Naive thymus-derived CD4-positive, alpha-beta T cell (primary cell): ENCODE results near the gene ACAA2. TPM values are rescaled to one million over a fixed set of nuclear protein-coding genes. Genes with fewer than 3 reads are reported as not detected.

Experiments used
- ATAC-seq: fragments of 150-1000 bp; cut with Tn5 transposase; 2 replicates; pipeline ENCODE4 v1.10.0; 2021; ENCODE audit warnings: mild to moderate bottlenecking, moderate library complexity
- CTCF ChIA-PET: fragments of 350-600 bp; sonication (Branson Sonifier 250); formaldehyde crosslinking; loops from one replicate; lab custom pipeline; 2021; ENCODE audit warnings: antibody characterized with exemption; lab: Charles Lee
- POLR2A ChIA-PET: fragments of 350-600 bp; sonication (Branson Sonifier 250); formaldehyde crosslinking; loops from one replicate; lab custom pipeline; 2021; ENCODE audit warnings: antibody characterized with exemption, inconsistent platforms; lab: Charles Lee
- DNase-seq, 9 donors: peaks; one replicate each; pipeline versions ENCODE4 v3.0.0 to v3.0.0-alpha.2; 2020 to 2022; ENCODE audit warnings: mixed read lengths in 1 of 9
- H3K27ac ChIP-seq: one replicate; pipeline ENCODE4 v1.7.0; 2013; ENCODE audit warnings: mild to moderate bottlenecking, low read depth, low read length, moderate library complexity
- H3K27me3 ChIP-seq, 2 donors: one replicate each; pipeline ENCODE4 v1.7.0; 2013; ENCODE audit warnings: low read length in 2 of 2, mild to moderate bottlenecking in 2 of 2, moderate library complexity in 2 of 2; ENCODE audit not compliant: control insufficient read depth in 2 of 2, insufficient read depth in 2 of 2
- H3K36me3 ChIP-seq, 3 experiments: 1 replicate in 2 of 3; 2 replicates in 1 of 3; pipeline ENCODE4 v1.7.0; 2013; ENCODE audit warnings: low read length in 3 of 3, mild to moderate bottlenecking in 3 of 3, moderate library complexity in 1 of 3; ENCODE audit not compliant: insufficient read depth in 3 of 3, control insufficient read depth in 2 of 3
- H3K4me1 ChIP-seq, 2 donors: one replicate each; pipeline ENCODE4 v1.7.0; 2013; ENCODE audit warnings: low read length in 2 of 2, mild to moderate bottlenecking in 2 of 2, moderate library complexity in 1 of 2; ENCODE audit not compliant: control insufficient read depth in 2 of 2, insufficient read depth in 2 of 2
- H3K4me3 ChIP-seq: 2 replicates; pipeline ENCODE4 v1.7.0; 2013; ENCODE audit warnings: mild to moderate bottlenecking, low read length
- H3K9me3 ChIP-seq, 3 experiments: 1 replicate in 2 of 3; 2 replicates in 1 of 3; pipeline ENCODE4 v1.7.0; 2013; ENCODE audit warnings: low read length in 3 of 3; ENCODE audit not compliant: control insufficient read depth in 2 of 3
- H3K27ac Mint-ChIP-seq, 9 donors: one replicate each; pipeline ENCODE4 v1.8.0; 2020 to 2022; ENCODE audit warnings: mixed read lengths in 9 of 9, mild to moderate bottlenecking in 8 of 9, moderate library complexity in 5 of 9, inconsistent platforms in 2 of 9
- H3K27me3 Mint-ChIP-seq, 5 donors: one replicate each; pipeline ENCODE4 v1.8.0; 2021 to 2022; ENCODE audit warnings: mixed read lengths in 5 of 5, mild to moderate bottlenecking in 1 of 5
- H3K36me3 Mint-ChIP-seq, 5 donors: one replicate each; pipeline ENCODE4 v1.8.0; 2020 to 2022; ENCODE audit warnings: mixed read lengths in 5 of 5, mild to moderate bottlenecking in 3 of 5, inconsistent platforms in 1 of 5
- H3K4me1 Mint-ChIP-seq, 7 donors: one replicate each; pipeline ENCODE4 v1.8.0; 2020 to 2022; ENCODE audit warnings: mixed read lengths in 7 of 7, mild to moderate bottlenecking in 3 of 7, inconsistent platforms in 1 of 7
- H3K4me3 Mint-ChIP-seq, 10 donors: one replicate each; pipeline ENCODE4 v1.8.0; 2020 to 2022; ENCODE audit warnings: mild to moderate bottlenecking in 10 of 10, mixed read lengths in 10 of 10, moderate library complexity in 6 of 10, inconsistent platforms in 2 of 10
- H3K9me3 Mint-ChIP-seq, 11 donors: one replicate each; pipeline ENCODE4 v1.8.0; 2020 to 2022; ENCODE audit warnings: mixed read lengths in 11 of 11, mild to moderate bottlenecking in 4 of 11, inconsistent platforms in 1 of 11, moderate library complexity in 1 of 11
- intact Hi-C, 2 donors: fragments of 100-400 bp; cut with micrococcal nuclease; formaldehyde crosslinking; loops; one replicate each; pipeline ENCODE4 v1.15.1; 2023
- polyA plus RNA-seq, 2 donors: library from polyadenylated mRNA; unstranded; fragments of 300-500 nt; fragmentation: Illumina TruSeq; gene quantifications; one replicate each; pipeline ENCODE4 v1.2.3, GENCODE V29; 2021
- total RNA-seq, 6 experiments: library from RNA in 5 of 6; stranded (reverse) in 5 of 6; gene quantifications; 1 replicate in 5 of 6; 2 replicates in 1 of 6; pipeline ENCODE4 v1.2.3 and lab custom pipeline; 2021 to 2026

Gene ACAA2
- total and polyA plus RNA-seq, 7 experiments from 2014 or later: 15.4 to 94.7 (median 29.3) TPM

DNA sequence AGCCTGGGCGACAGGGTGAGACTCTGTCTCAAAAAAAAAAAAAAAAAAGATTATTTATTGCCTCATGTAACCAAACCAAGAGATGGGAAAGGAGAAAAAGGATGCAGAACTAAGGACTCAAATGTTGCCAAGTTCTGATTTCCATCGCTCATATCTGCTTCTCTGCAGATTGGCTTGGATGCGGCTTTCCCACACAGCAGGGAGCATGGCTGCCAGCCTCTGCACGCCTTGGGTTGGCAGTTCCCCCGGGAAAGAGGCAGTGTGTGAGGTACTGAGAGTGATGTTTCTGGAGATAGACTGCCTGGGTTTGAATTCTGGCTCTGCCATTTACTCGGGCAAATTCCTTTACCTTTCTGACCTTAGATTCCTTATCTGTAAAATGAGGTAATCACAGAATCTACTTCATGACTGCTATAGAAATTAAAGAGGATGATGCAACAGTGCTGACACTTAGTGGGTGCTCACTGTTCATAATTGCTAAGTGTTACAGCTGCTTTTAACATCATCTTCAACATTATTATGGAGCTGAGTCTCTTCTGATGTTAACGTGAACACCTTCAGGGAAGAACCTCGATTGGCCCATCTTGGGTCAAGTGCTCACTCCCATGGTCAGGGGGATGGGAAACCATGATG lies 68.8 kb downstream of the ACAA2 start:
- no peak overlapping the region for H3K27ac ChIP-seq
- CTCF ChIA-PET: interaction anchor here (0.6 kb wide), 1 partner anchor 20 kb away, joined by 3 read pairs; no protein-coding TSS in a partner anchor
- no peak for ATAC-seq
- POLR2A ChIA-PET: no interaction called here
- Mint-ChIP-seq H3K36me3 (no peaks in the 10 kb centered on the region), H3K4me1 (peaks cover 0 to 1% (median 0%) of the 10 kb centered on the region in 7 donors), H3K27ac (no peak overlapping the region), H3K4me3 (no peak overlapping the region), H3K27me3 (peaks cover 5 to 22% (median 14%) of the 10 kb centered on the region in 5 donors), H3K9me3 (peaks cover 0 to 3% (median 0%) of the 10 kb centered on the region in 11 donors)
- no peak overlapping the region for H3K4me3 ChIP-seq
- H3K27me3 ChIP-seq: no peaks in the 10 kb centered on the region
- no peaks in the 10 kb centered on the region for H3K36me3 ChIP-seq
- no peaks in the 10 kb centered on the region for H3K4me1 ChIP-seq
- intact Hi-C loops: loop anchor here in 1 of 2 donors (10.0 kb wide), 1 partner anchor 110 kb away; no protein-coding TSS in a partner anchor
- H3K9me3 ChIP-seq: no peaks in the 10 kb centered on the region
- no peak for DNase-seq

DNA sequence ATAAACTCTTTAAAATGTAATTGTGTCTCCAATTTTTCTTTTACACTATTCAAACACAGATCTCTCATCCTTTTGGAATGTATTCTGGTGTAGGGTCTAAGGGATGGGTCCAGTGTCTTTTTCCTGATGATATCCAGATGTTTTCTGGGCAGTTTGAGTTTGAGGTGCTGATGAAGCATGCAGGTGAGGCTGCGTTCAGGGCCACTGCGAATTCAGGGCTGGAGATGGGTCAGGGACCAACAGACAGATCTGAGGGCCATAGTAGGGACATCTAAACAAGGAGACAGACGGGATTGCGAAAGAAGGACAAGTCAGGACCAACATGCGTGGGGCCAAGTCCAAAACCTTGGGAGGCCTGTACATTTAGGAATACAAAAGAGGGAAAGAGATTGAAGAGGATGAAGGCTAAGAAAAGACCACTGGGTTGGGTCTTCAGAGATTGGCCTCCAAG lies 70.2 kb downstream of the ACAA2 start:
- CTCF ChIA-PET: no interaction called here
- Mint-ChIP-seq H3K9me3 (peaks cover 0 to 3% (median 0%) of the 10 kb centered on the region in 11 donors), H3K4me3 (no peak overlapping the region)

DNA sequence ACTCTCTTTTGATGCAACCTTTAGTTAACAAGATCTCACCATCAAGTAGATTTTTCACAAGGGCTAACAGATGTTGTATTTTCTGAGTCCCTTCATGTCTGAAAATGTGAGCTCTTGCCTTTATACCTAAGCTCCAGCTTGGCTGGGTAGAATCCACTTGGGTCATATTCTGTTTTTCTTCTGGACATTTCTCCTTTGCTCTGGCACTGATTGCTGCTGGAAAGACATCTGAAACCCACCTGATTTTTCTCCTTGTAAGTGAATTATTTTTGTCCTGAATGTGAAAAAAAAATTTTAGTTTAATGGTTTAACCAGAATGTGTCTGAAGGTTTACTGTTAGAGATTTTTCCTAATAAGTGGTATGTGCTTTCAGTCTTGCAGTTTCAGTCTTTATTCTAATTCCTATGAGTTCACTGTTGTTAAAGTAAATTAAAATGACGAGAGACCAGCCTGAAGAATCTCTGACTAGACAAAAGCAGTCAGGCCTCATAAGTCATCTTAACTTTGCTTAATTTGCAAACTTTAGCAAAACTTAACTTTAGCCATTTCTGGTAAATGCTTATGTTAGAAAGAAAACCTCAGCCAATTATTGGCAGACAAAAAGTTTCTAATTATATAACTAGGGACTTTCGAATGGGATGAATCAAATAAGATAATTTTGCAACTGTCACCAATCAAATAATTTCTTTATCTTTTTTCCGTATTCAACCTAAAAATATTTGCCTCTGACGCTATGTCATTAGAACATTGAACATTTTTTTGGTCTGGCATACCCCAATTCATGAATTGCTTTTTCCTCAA lies 70.8 kb downstream of the ACAA2 start:
- Histone ChIP-seq H3K36me3 (no peaks in the 10 kb centered on the region), H3K4me3 (no peak overlapping the region), H3K27ac (no peak overlapping the region), H3K9me3 (no peaks in the 10 kb centered on the region), H3K4me1 (no peaks in the 10 kb centered on the region), H3K27me3 (no peaks in the 10 kb centered on the region)
- H3K4me1 Mint-ChIP-seq: no peaks in the 10 kb centered on the region
- no peaks in the 10 kb centered on the region for H3K36me3 Mint-ChIP-seq
- H3K9me3 Mint-ChIP-seq: peaks cover 0 to 3% (median 0%) of the 10 kb centered on the region in 11 donors
- no peak overlapping the region for H3K27ac Mint-ChIP-seq
- intact Hi-C loops: loop anchor here in 1 of 2 donors (10.0 kb wide), 1 partner anchor 112 kb away; no protein-coding TSS in a partner anchor
- DNase-seq (no peak), ATAC-seq (no peak)
- H3K27me3 Mint-ChIP-seq: peaks cover 6 to 24% (median 15%) of the 10 kb centered on the region in 5 donors
- ChIA-PET POLR2A (no interaction called here), CTCF (interaction anchor here (0.7 kb wide), 1 partner anchor 92 kb away, joined by 5 read pairs; no protein-coding TSS in a partner anchor)
- H3K4me3 Mint-ChIP-seq: no peak overlapping the region

More for the DNA sequence above, 70.2 kb downstream of the ACAA2 start:
- Histone ChIP-seq H3K4me1 (no peaks in the 10 kb centered on the region), H3K4me3 (no peak overlapping the region), H3K27me3 (no peaks in the 10 kb centered on the region), H3K9me3 (no peaks in the 10 kb centered on the region), H3K36me3 (no peaks in the 10 kb centered on the region), H3K27ac (no peak overlapping the region)
- intact Hi-C loops: loop anchor here in 1 of 2 donors (10.0 kb wide), 1 partner anchor 112 kb away; no protein-coding TSS in a partner anchor
- DNase-seq: no peak
- Mint-ChIP-seq H3K36me3 (no peaks in the 10 kb centered on the region), H3K27ac (no peak overlapping the region), H3K27me3 (peaks cover 5 to 20% (median 15%) of the 10 kb centered on the region in 5 donors), H3K4me1 (no peaks in the 10 kb centered on the region)
- no peak for ATAC-seq
- POLR2A ChIA-PET: no interaction called here

DNA sequence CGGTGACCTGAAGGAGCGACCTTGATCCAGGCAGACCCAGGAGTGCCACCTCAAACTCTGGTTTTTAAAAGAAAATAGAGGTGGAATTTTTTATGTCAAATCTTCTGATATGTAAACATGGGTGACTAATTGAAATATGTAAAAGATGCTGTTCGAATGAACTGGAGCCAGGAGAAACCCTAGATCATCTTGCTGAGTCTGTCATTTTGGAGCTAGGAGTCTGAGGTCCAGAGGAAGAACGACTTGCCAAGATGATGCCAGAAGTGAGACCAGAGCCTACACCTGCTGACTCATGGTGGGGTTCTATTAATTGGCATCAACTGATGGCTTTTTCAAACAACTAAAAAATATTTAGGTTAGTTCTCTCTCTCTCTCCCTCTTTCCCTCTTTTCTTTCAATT lies 74.1 kb downstream of the ACAA2 start:
- intact Hi-C loops: no loop called here

DNA sequence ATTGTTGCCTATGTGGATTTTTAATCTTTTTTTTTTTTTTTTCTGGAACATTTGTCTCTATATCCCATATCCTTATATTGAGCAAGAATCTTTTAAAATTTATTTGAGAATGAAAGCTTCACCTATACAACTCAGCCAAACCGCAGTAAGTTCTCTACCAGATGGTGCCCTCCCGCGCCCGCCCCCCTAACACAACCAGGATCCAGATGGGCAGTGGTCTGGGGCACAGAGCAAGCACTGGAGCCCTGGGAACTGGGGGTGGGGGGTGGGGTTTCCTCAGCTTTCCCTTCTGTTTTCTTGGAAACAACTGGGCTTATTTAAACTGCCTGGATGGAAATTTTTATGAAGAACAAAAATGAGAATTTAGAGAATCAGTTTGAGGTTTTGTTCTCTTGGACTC lies 74.6 kb downstream of the ACAA2 start:
- intact Hi-C loops: no loop called here
- no peaks in the 10 kb centered on the region for H3K36me3 Mint-ChIP-seq
- no peaks in the 10 kb centered on the region for H3K27me3 ChIP-seq
- peaks cover 0 to 1% (median 0%) of the 10 kb centered on the region in 11 donors for H3K9me3 Mint-ChIP-seq
- POLR2A ChIA-PET: no interaction called here
- no peak overlapping the region for H3K4me3 Mint-ChIP-seq
- H3K36me3 ChIP-seq: no peaks in the 10 kb centered on the region
- no peak for DNase-seq
- CTCF ChIA-PET: interaction anchor here (0.7 kb wide), 1 partner anchor 179 kb away, joined by 3 read pairs; no protein-coding TSS in a partner anchor
- H3K4me1 ChIP-seq: no peaks in the 10 kb centered on the region
- no peak overlapping the region for H3K27ac ChIP-seq
- no peaks in the 10 kb centered on the region for H3K9me3 ChIP-seq
- no peaks in the 10 kb centered on the region for H3K4me1 Mint-ChIP-seq
- ATAC-seq: no peak
- H3K27me3 Mint-ChIP-seq: peaks cover 0 to 45% (median 16%) of the 10 kb centered on the region in 5 donors
- H3K4me3 ChIP-seq: no peak overlapping the region
- H3K27ac Mint-ChIP-seq: no peak overlapping the region

More for the DNA sequence above, 74.1 kb downstream of the ACAA2 start:
- H3K4me1 Mint-ChIP-seq: no peaks in the 10 kb centered on the region
- H3K27me3 Mint-ChIP-seq: peaks cover 0 to 45% (median 16%) of the 10 kb centered on the region in 5 donors
- Histone ChIP-seq H3K4me3 (no peak overlapping the region), H3K36me3 (no peaks in the 10 kb centered on the region), H3K27me3 (no peaks in the 10 kb centered on the region), H3K27ac (no peak overlapping the region), H3K4me1 (no peaks in the 10 kb centered on the region), H3K9me3 (no peaks in the 10 kb centered on the region)
- no peaks in the 10 kb centered on the region for H3K36me3 Mint-ChIP-seq
- POLR2A ChIA-PET: no interaction called here
- ATAC-seq: no peak
- H3K4me3 Mint-ChIP-seq: no peak overlapping the region
- no peak overlapping the region for H3K27ac Mint-ChIP-seq
- CTCF ChIA-PET: no interaction called here
- H3K9me3 Mint-ChIP-seq: peaks cover 0 to 1% (median 0%) of the 10 kb centered on the region in 11 donors
- DNase-seq: no peak

DNA sequence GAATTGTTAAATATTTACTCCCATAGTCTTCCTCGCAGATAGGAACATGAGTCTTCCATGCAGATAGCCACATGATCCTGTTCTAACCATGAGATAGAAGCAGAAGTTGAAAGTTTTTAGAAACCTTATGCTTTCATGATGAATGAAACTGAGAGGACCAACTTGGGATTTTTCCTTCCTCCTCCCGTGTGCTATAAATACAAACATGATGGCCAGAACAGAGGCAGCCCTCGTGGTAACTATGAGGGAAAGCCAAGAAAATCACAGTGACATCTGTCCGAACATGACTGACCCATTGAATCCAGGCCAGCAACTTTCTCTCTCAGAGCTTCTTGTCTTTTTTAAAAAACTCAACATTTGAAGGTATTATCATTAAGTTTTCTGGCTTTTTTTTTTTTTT lies 78.5 kb downstream of the ACAA2 start:
- ATAC-seq (no peak), DNase-seq (no peak)
- ChIA-PET POLR2A (no interaction called here), CTCF (no interaction called here)
- H3K36me3 ChIP-seq: no peaks in the 10 kb centered on the region
- H3K27ac ChIP-seq: no peak overlapping the region
- no peak overlapping the region for H3K4me3 Mint-ChIP-seq
- H3K36me3 Mint-ChIP-seq: no peaks in the 10 kb centered on the region
- no peaks in the 10 kb centered on the region for H3K9me3 ChIP-seq
- H3K4me1 ChIP-seq: no peaks in the 10 kb centered on the region
- no peaks in the 10 kb centered on the region for H3K27me3 ChIP-seq
- H3K27ac Mint-ChIP-seq: no peak overlapping the region
- no peaks in the 10 kb centered on the region for H3K4me1 Mint-ChIP-seq
- H3K27me3 Mint-ChIP-seq: peaks cover 0 to 29% (median 6%) of the 10 kb centered on the region in 5 donors
- H3K4me3 ChIP-seq: no peak overlapping the region
- intact Hi-C loops: no loop called here
- H3K9me3 Mint-ChIP-seq: no peaks in the 10 kb centered on the region
